ENCODE measurements around the gene ARF1.

ARF1 gene

DNA sequence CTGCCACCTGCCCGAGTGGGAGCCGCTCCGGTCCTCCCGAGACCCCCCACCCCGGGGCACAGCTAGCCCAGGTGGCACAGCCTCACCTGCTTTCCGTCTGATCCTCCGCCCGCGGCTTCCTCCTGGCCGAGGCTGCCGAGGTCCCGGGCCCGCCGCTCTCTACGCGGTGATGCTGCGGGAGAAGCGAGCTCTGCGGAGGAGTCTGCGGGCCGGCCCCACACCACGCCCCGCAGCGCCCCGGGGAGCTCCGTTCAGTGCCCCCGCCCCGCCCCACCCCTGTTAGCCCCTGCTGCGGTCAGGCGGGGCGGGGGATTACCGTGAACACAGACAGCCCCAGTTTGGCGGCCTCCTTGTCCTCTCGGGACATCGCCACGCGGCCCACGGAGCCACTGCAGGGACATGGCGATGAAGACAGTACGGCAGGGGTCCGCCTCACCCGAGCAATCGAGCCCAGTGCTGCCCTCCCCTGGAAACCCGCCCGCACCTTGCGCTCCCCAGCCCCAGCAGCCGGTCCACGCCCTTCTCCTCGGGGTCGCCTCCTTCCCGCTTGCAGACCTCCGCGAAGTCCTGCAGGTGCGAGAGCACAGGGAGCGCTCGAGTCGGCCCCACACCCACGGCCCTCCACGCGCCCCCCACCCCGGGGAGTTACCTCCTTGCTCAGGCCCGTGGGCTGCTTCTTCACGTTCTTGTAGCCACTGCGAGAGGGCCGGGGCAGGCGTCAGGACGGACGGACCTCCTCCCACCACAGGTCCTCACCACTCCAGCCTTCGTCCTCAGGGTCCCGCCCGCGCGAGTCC lies 19.7 kb downstream of the ARF1 start (continued):
- TF ChIP-seq ZFP3 (tag by site-specific recombination; IDR thresholded peaks at IDR 0.05; ENCODE audit: low read depth), result no peak
- no peak for TF ChIP-seq ZNF791 (tag by site-specific recombination; IDR thresholded peaks at IDR 0.05)
- no peak for TF ChIP-seq ZNF777 (tag by site-specific recombination; IDR thresholded peaks at IDR 0.05; ENCODE audit: borderline replicate concordance)
- TF ChIP-seq, protein P1, sequence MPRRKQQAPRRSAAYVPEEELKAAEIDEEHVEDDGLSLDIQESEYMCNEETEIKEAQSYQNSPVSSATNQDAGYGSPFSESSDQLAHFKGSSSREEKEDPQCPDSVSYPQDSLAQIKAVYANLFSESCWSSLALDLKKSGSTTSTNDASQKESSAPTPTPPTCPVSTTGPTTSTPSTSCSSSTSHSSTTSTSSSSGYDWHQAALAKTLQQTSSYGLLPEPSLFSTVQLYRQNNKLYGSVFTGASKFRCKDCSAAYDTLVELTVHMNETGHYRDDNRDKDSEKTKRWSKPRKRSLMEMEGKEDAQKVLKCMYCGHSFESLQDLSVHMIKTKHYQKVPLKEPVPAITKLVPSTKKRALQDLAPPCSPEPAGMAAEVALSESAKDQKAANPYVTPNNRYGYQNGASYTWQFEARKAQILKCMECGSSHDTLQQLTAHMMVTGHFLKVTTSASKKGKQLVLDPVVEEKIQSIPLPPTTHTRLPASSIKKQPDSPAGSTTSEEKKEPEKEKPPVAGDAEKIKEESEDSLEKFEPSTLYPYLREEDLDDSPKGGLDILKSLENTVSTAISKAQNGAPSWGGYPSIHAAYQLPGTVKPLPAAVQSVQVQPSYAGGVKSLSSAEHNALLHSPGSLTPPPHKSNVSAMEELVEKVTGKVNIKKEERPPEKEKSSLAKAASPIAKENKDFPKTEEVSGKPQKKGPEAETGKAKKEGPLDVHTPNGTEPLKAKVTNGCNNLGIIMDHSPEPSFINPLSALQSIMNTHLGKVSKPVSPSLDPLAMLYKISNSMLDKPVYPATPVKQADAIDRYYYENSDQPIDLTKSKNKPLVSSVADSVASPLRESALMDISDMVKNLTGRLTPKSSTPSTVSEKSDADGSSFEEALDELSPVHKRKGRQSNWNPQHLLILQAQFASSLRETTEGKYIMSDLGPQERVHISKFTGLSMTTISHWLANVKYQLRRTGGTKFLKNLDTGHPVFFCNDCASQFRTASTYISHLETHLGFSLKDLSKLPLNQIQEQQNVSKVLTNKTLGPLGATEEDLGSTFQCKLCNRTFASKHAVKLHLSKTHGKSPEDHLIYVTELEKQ (tag by site-specific recombination; IDR thresholded peaks at IDR 0.05; ENCODE audit: borderline replicate concordance), result no peak
- no peak for TF ChIP-seq ZNF658 (tag by site-specific recombination; IDR thresholded peaks at IDR 0.05)
- no peak for TF ChIP-seq ZNF747 (tag by site-specific recombination; IDR thresholded peaks at IDR 0.05)
- TF ChIP-seq ZNF426 (tag by site-specific recombination; IDR thresholded peaks at IDR 0.05), result no peak
- TF ChIP-seq, protein P2, sequence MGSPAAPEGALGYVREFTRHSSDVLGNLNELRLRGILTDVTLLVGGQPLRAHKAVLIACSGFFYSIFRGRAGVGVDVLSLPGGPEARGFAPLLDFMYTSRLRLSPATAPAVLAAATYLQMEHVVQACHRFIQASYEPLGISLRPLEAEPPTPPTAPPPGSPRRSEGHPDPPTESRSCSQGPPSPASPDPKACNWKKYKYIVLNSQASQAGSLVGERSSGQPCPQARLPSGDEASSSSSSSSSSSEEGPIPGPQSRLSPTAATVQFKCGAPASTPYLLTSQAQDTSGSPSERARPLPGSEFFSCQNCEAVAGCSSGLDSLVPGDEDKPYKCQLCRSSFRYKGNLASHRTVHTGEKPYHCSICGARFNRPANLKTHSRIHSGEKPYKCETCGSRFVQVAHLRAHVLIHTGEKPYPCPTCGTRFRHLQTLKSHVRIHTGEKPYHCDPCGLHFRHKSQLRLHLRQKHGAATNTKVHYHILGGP (tag by site-specific recombination; IDR thresholded peaks at IDR 0.05), result no peak
- TF ChIP-seq, protein P3, sequence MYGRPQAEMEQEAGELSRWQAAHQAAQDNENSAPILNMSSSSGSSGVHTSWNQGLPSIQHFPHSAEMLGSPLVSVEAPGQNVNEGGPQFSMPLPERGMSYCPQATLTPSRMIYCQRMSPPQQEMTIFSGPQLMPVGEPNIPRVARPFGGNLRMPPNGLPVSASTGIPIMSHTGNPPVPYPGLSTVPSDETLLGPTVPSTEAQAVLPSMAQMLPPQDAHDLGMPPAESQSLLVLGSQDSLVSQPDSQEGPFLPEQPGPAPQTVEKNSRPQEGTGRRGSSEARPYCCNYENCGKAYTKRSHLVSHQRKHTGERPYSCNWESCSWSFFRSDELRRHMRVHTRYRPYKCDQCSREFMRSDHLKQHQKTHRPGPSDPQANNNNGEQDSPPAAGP (tag by site-specific recombination; IDR thresholded peaks at IDR 0.05), result peak; percentile 91
- TF ChIP-seq ZNF561 (tag by site-specific recombination; IDR thresholded peaks at IDR 0.05; ENCODE audit: borderline replicate concordance), result no peak
- TF ChIP-seq, protein P4, sequence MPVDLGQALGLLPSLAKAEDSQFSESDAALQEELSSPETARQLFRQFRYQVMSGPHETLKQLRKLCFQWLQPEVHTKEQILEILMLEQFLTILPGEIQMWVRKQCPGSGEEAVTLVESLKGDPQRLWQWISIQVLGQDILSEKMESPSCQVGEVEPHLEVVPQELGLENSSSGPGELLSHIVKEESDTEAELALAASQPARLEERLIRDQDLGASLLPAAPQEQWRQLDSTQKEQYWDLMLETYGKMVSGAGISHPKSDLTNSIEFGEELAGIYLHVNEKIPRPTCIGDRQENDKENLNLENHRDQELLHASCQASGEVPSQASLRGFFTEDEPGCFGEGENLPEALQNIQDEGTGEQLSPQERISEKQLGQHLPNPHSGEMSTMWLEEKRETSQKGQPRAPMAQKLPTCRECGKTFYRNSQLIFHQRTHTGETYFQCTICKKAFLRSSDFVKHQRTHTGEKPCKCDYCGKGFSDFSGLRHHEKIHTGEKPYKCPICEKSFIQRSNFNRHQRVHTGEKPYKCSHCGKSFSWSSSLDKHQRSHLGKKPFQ (tag by site-specific recombination; IDR thresholded peaks at IDR 0.05), result no peak
- TF ChIP-seq SCRT1 (tag by site-specific recombination; IDR thresholded peaks at IDR 0.05; ENCODE audit: borderline replicate concordance), result no peak
- TF ChIP-seq ZBTB8A (tag by site-specific recombination; IDR thresholded peaks at IDR 0.05), result peak; percentile 50; the same call in 1 of the 2 replicates
- peak; percentile 80; the same call in 1 of the 2 replicates for TF ChIP-seq ZBTB7A (tag by site-specific recombination; IDR thresholded peaks at IDR 0.05; ENCODE audit: low read depth)
- TF ChIP-seq ZNF311 (tag by site-specific recombination; IDR thresholded peaks at IDR 0.05; ENCODE audit: borderline replicate concordance), result no peak
- no peak for TF ChIP-seq SETDB1 (IDR thresholded peaks at IDR 0.05; ENCODE audit: insufficient read length, low read length)
- peak; percentile 55; the same call in 1 of the 2 replicates for TF ChIP-seq ZNF600 (tag by site-specific recombination; IDR thresholded peaks at IDR 0.05)
- TF ChIP-seq, protein P5, sequence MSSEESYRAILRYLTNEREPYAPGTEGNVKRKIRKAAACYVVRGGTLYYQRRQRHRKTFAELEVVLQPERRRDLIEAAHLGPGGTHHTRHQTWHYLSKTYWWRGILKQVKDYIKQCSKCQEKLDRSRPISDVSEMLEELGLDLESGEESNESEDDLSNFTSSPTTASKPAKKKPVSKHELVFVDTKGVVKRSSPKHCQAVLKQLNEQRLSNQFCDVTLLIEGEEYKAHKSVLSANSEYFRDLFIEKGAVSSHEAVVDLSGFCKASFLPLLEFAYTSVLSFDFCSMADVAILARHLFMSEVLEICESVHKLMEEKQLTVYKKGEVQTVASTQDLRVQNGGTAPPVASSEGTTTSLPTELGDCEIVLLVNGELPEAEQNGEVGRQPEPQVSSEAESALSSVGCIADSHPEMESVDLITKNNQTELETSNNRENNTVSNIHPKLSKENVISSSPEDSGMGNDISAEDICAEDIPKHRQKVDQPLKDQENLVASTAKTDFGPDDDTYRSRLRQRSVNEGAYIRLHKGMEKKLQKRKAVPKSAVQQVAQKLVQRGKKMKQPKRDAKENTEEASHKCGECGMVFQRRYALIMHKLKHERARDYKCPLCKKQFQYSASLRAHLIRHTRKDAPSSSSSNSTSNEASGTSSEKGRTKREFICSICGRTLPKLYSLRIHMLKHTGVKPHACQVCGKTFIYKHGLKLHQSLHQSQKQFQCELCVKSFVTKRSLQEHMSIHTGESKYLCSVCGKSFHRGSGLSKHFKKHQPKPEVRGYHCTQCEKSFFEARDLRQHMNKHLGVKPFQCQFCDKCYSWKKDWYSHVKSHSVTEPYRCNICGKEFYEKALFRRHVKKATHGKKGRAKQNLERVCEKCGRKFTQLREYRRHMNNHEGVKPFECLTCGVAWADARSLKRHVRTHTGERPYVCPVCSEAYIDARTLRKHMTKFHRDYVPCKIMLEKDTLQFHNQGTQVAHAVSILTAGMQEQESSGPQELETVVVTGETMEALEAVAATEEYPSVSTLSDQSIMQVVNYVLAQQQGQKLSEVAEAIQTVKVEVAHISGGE (tag by site-specific recombination; conservative IDR thresholded peaks at IDR 0.05; ENCODE audit: low read depth), result peak; percentile 37; the same call in 1 of the 2 replicates
- TF ChIP-seq MYNN (tag by site-specific recombination; IDR thresholded peaks at IDR 0.05; ENCODE audit: borderline replicate concordance), result peak; percentile 10; the same call in 1 of the 2 replicates
- no peak for TF ChIP-seq ZNF837 (tag by site-specific recombination; IDR thresholded peaks at IDR 0.05)
- TF ChIP-seq ZNF596 (tag by site-specific recombination; IDR thresholded peaks at IDR 0.05), result 0 out of 2 replicates have a peak, but pooled peaks have one; percentile 49
- no peak for TF ChIP-seq SCRT2 (tag by site-specific recombination; IDR thresholded peaks at IDR 0.05)
- TF ChIP-seq ZNF423 (tag by site-specific recombination; IDR thresholded peaks at IDR 0.05), result peak; percentile 85
- TF ChIP-seq ZNF169 (tag by site-specific recombination; IDR thresholded peaks at IDR 0.05), result no peak
- no peak for TF ChIP-seq ZNF132 (tag by site-specific recombination; IDR thresholded peaks at IDR 0.05; ENCODE audit: borderline replicate concordance)
- peak; percentile 83 for TF ChIP-seq ZFP69B (tag by site-specific recombination; IDR thresholded peaks at IDR 0.05)
- no peak for TF ChIP-seq OSR2 (tag by site-specific recombination; IDR thresholded peaks at IDR 0.05)
- TF ChIP-seq ZBTB48 (tag by site-specific recombination; IDR thresholded peaks at IDR 0.05), result peak; percentile 85
- TF ChIP-seq RBAK (tag by site-specific recombination; IDR thresholded peaks at IDR 0.05), result no peak

Data from HEK293 (cell line).